Activated T-helper 2 cell treated with anti-CD3 and anti-CD28 coated beads, Interferon-gamma antibody, Interleukin-2, Interleukin-4, amounts not matched to agents 10 μg/mL and 5 μg/mL and 100 μg/mL, durations not matched to agents 14 hours and 24 hours and 36 hours (primary cell): ENCODE data around the gene CALD1. TPM values are rescaled to one million over a fixed set of nuclear protein-coding genes. Genes with fewer than 3 reads are reported as not detected.
A peak's percentile ranks its signal among the peaks of the same experiment; 100 is the strongest.

Experiments
- DNase-seq: peaks from one replicate; pipeline ENCODE4 v3.0.0; 2021; ENCODE audit warnings: low spot score
- H3K27ac Mint-ChIP-seq: one replicate; pipeline ENCODE4 v1.8.0; 2021; ENCODE audit warnings: mixed read lengths
- H3K27me3 Mint-ChIP-seq: one replicate; pipeline ENCODE4 v1.8.0; 2021; ENCODE audit warnings: low read depth, mixed read lengths
- H3K36me3 Mint-ChIP-seq: one replicate; pipeline ENCODE4 v1.8.0; 2021; ENCODE audit warnings: low read depth, mixed read lengths
- H3K4me1 Mint-ChIP-seq: one replicate; pipeline ENCODE4 v1.8.0; 2021; ENCODE audit warnings: low read depth, mixed read lengths
- H3K4me3 Mint-ChIP-seq: one replicate; pipeline ENCODE4 v1.8.0; 2021; ENCODE audit warnings: low read depth, mild to moderate bottlenecking, moderate library complexity, mixed read lengths
- H3K9me3 Mint-ChIP-seq: one replicate; pipeline ENCODE4 v1.8.0; 2021; ENCODE audit warnings: mixed read lengths
- intact Hi-C: fragments of 100-400 bp; cut with micrococcal nuclease; formaldehyde crosslinking; loops from one replicate; pipeline ENCODE4 v1.15.1; 2023
- total RNA-seq: library from RNA; stranded (reverse); gene quantifications from 2 replicates; pipeline ENCODE4 v1.2.3, GENCODE V29; 2022

CALD1 gene
- total RNA-seq, 1 donor from 2014 or later = 10.1 TPM

GRCh38 chr7:134991469-134992339 lies 212.3 kb downstream of the CALD1 start:
- H3K9me3 Mint-ChIP-seq = no peaks in the 10 kb centered on the region
- H3K4me1 Mint-ChIP-seq = peaks cover 44% of the 10 kb centered on the region
- DNase-seq = no peak
- intact Hi-C loops = no loop called here
- no peaks in the 10 kb centered on the region for H3K27me3 Mint-ChIP-seq
- H3K36me3 Mint-ChIP-seq = peaks cover 42% of the 10 kb centered on the region
- no peak overlapping the region for H3K4me3 Mint-ChIP-seq
- no peak overlapping the region for H3K27ac Mint-ChIP-seq

GRCh38 chr7:134992626-134993179 lies 213.3 kb downstream of the CALD1 start:
- DNase-seq = no peak
- H3K4me3 Mint-ChIP-seq = no peak overlapping the region
- H3K27ac Mint-ChIP-seq = peak overlapping the region; percentile 64
- intact Hi-C loops = no loop called here
- no peaks in the 10 kb centered on the region for H3K9me3 Mint-ChIP-seq
- no peaks in the 10 kb centered on the region for H3K27me3 Mint-ChIP-seq
- H3K36me3 Mint-ChIP-seq = peaks cover 41% of the 10 kb centered on the region
- H3K4me1 Mint-ChIP-seq = peaks cover 39% of the 10 kb centered on the region

DNA sequence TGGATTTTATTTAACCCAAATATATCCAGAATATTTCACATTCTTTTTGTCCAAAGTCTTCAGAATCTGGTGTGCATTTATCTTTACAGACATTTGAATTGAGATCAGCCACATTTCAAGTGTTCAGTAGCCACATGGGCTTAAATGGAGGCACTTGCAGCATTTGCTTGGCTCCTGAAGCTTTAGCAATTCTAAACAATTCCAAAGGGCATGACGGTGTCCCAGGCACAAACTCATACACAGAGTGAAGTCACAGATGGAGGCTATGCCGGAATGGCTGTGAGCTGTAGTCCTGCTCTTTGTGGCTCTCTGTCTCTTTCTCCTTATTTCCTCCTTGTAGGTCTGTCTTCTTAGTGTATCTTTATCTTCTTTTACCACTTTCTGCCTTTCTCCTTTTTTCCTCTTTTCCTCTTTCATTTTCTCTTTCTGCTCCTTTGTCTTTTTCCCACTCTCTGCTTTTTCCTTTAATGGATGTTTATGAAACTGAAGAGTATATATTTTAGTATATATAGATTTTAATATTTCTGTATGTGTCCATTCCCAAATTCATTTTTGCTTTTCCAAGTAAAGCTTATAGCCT lies 214.5 kb downstream of the CALD1 start:
- Mint-ChIP-seq H3K4me3 (no peak overlapping the region), H3K4me1 (peaks cover 36% of the 10 kb centered on the region), H3K36me3 (peaks cover 38% of the 10 kb centered on the region), H3K27me3 (no peaks in the 10 kb centered on the region), H3K27ac (no peak overlapping the region), H3K9me3 (no peaks in the 10 kb centered on the region)
- intact Hi-C loops = no loop called here
- DNase-seq = no peak

DNA sequence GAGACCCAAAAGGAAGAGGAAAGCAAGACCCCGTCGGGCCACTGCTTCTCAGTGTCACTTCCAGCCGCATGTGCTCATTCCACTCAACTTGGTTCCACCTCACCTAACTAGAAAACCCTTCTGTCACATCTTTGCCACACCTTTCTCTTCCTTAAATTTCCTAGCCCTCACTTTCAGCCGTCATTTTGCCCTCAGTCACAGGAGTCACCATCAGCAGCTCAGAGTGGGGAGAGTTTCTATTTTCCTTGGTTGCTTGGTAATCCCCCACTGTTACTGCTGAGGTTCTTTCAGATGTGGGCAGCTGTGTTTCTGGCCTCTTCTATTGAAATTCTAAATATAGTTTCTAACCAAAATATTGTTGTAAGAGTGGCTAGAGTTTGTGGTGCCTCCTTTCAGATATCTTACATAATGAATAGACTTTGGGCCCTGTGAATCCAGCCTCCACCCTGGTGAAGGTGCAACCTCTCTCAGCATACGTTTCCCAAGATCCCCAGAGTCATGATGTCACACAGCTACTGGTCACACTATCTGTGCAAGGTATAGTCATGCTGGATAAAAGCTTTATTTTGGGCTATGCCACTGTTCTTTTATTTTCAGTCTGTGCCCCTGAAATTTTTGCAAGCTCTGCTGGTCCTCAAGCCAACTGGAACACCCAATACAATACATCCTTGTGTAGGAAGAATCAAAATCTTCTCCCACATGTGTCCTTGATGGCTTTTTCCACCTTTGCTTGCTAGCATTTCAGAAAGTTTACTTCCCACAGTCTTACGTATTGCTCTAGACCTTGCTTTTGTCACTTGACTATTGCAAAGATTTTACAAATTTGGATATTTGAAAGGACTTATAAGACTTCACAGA lies 216.0 kb downstream of the CALD1 start:
- H3K4me3 Mint-ChIP-seq = no peak overlapping the region
- peaks cover 28% of the 10 kb centered on the region for H3K36me3 Mint-ChIP-seq
- H3K4me1 Mint-ChIP-seq = peaks cover 29% of the 10 kb centered on the region
- intact Hi-C loops = no loop called here
- no peak for DNase-seq
- H3K27me3 Mint-ChIP-seq = no peaks in the 10 kb centered on the region
- no peaks in the 10 kb centered on the region for H3K9me3 Mint-ChIP-seq
- no peak overlapping the region for H3K27ac Mint-ChIP-seq

DNA sequence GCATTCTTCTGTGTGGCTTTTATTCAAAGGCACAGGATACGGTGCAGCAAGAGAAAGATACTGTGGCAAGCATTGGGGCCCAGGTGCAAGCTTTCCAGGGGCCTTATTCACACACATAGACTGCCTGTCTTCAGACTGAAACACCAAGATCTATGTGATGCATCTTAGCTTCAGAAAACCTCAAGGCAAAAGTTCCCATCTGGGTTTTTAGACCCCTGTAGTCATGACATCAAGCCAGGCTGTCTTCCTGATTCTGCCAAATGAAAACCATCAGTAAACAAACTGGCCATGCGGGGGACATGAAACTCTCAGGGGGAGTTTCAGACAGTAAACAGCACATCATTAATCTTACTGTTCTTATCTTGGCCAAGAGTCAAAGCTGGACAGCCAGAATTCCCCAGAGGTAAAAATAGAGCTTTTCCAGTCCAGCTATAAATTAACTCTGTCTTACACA lies 216.7 kb downstream of the CALD1 start:
- Mint-ChIP-seq H3K36me3 (peaks cover 23% of the 10 kb centered on the region), H3K4me3 (no peak overlapping the region)

GRCh38 chr7:134997214-134997885 lies 217.9 kb downstream of the CALD1 start:
- Mint-ChIP-seq H3K9me3 (no peaks in the 10 kb centered on the region), H3K4me3 (no peak overlapping the region), H3K4me1 (peaks cover 16% of the 10 kb centered on the region), H3K27ac (no peak overlapping the region), H3K27me3 (no peaks in the 10 kb centered on the region), H3K36me3 (peaks cover 18% of the 10 kb centered on the region)
- DNase-seq = no peak
- intact Hi-C loops = no loop called here

More for the DNA sequence above, 216.7 kb downstream of the CALD1 start:
- peaks cover 23% of the 10 kb centered on the region for H3K4me1 Mint-ChIP-seq
- no peak for DNase-seq
- H3K9me3 Mint-ChIP-seq = no peaks in the 10 kb centered on the region
- H3K27me3 Mint-ChIP-seq = no peaks in the 10 kb centered on the region
- intact Hi-C loops = no loop called here
- no peak overlapping the region for H3K27ac Mint-ChIP-seq

GRCh38 chr7:134999136-134999535 lies 219.7 kb downstream of the CALD1 start:
- no peaks in the 10 kb centered on the region for H3K27me3 Mint-ChIP-seq
- peaks cover 9% of the 10 kb centered on the region for H3K4me1 Mint-ChIP-seq
- H3K4me3 Mint-ChIP-seq = no peak overlapping the region
- intact Hi-C loops = no loop called here
- H3K27ac Mint-ChIP-seq = no peak overlapping the region
- no peak for DNase-seq
- H3K9me3 Mint-ChIP-seq = no peaks in the 10 kb centered on the region
- H3K36me3 Mint-ChIP-seq = peaks cover 12% of the 10 kb centered on the region

GRCh38 chr7:135001390-135002165 lies 222.1 kb downstream of the CALD1 start:
- no peaks in the 10 kb centered on the region for H3K36me3 Mint-ChIP-seq
- no peaks in the 10 kb centered on the region for H3K9me3 Mint-ChIP-seq
- H3K4me1 Mint-ChIP-seq = no peaks in the 10 kb centered on the region
- no peak overlapping the region for H3K27ac Mint-ChIP-seq
- no peak overlapping the region for H3K4me3 Mint-ChIP-seq
- no peak for DNase-seq
- H3K27me3 Mint-ChIP-seq = peaks cover under 1% of the 10 kb centered on the region
- intact Hi-C loops = no loop called here

GRCh38 chr7:135012229-135012628 lies 232.8 kb downstream of the CALD1 start:
- H3K36me3 Mint-ChIP-seq = no peaks in the 10 kb centered on the region
- no peaks in the 10 kb centered on the region for H3K4me1 Mint-ChIP-seq
- H3K27me3 Mint-ChIP-seq = peaks cover 4% of the 10 kb centered on the region
- DNase-seq = no peak
- intact Hi-C loops = no loop called here
- H3K9me3 Mint-ChIP-seq = no peaks in the 10 kb centered on the region
- H3K4me3 Mint-ChIP-seq = no peak overlapping the region
- H3K27ac Mint-ChIP-seq = no peak overlapping the region
